Mucosa of descending colon (tissue), 3 donors: ENCODE results near the gene NDP. TPM values are rescaled to one million over a fixed set of nuclear protein-coding genes. Genes with fewer than 3 reads are reported as not detected.

Experiments
- ATAC-seq: fragments of 200-7000 bp; cut with Tn5 transposase; one replicate; pipeline ENCODE4 v1.9.1; 2020; ENCODE audit warnings: mild to moderate bottlenecking, moderate library complexity
- DNase-seq, 3 donors: peaks; one replicate each; pipeline ENCODE4 v3.0.0-alpha.2; 2020
- H3K36me3 ChIP-seq: fragments of 200-600 bp; one replicate; pipeline ENCODE4 v1.8.0; 2021; ENCODE audit warnings: low read depth, mild to moderate bottlenecking
- H3K4me1 ChIP-seq: fragments of 200-600 bp; one replicate; pipeline ENCODE4 v1.8.0; 2021; ENCODE audit warnings: low read depth, mild to moderate bottlenecking
- H3K4me3 ChIP-seq: fragments of 200-600 bp; one replicate; pipeline ENCODE4 v1.8.0; 2021; ENCODE audit warnings: mild to moderate bottlenecking
- H3K9me3 ChIP-seq: fragments of 200-600 bp; one replicate; pipeline ENCODE4 v1.8.0; 2021; ENCODE audit warnings: mild to moderate bottlenecking
- CTCF ChIP-seq: fragments of 200-600 bp; IDR thresholded peaks from one replicate; pipeline ENCODE4 v1.8.0; 2022; ENCODE audit warnings: antibody characterized with exemption, mild to moderate bottlenecking
- intact Hi-C, 2 donors: fragments of 100-400 bp; cut with DNase I in 1 of 2; cut with micrococcal nuclease in 1 of 2; formaldehyde crosslinking; loops; one replicate each; pipeline versions ENCODE4 v1.11.0 to v1.11.1; 2022; cut with DNase I, micrococcal nuclease
- long read RNA-seq, 2 donors: library from polyadenylated mRNA; unstranded; transcript quantifications; one replicate each; pipeline ENCODE4 v2.0.0, GENCODE V29; 2019 to 2021
- total RNA-seq, 3 donors: library from RNA; stranded (reverse); fragmentation: NEBNext Ultra II Directional in 2 of 3; extraction: Animal tissue kit (Norgen Biotek cat#: 25700) in 2 of 3; gene quantifications; one replicate each; pipeline versions ENCODE4 v1.2.1 to v1.2.4, GENCODE V29; 2021 to 2023
- donor health status: DM: no; HTN: no; CAD: no; lungs with moderate emphysema.
- donor health status: DM: no; HTN: no; CAD: no.
- donor health status: DM: no; HTN: yes; CAD: no.

Gene NDP, protein sequence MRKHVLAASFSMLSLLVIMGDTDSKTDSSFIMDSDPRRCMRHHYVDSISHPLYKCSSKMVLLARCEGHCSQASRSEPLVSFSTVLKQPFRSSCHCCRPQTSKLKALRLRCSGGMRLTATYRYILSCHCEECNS
- not detected for total RNA-seq
- long read RNA-seq, donor 1: 0 reads
- long read RNA-seq, donor 2: 0 reads

DNA sequence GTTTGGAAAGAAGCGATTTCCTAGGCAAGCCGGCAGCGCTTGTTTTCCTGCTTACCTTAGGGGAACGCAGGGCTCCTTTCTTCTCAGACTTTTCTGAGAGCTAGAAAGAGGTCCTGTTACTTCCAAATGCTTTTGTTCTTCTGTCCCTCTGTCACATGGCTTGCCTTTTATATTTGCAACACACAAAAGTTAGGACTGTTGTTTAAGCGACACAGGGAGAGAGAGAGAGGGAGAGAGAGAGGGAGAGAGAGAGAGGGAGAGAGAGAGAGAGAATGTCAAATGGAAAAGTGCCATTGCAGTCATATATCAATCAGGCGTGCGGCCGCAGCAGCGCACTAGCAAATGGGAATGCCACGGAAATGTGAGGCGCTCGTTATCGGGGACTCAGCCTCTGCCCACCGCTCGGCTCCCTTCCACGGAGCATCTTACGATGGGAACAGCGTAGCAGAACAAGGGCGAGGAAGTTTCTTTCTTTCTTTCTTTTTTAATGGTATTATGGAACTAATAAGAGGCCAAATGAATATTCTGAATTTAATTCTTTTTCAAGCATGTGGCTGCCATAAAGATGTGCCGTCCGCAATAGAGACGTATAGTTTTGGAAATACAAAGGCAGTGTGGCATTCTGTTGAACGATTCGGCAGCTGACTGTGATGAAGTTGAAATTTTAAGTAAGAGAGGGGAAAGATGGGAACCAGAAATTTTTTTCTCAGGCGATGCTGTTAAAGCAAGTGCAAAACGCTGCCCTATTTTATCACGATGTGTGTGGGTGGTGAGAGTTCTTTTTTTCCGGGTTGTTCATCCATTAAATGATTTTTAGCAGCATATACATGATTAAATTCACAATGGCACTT, at the start of gene NDP:
Gene NDP (minus strand): TSS at position 142 of the 851 bp plus-strand sequence. CDS start 14,745 bp downstream, outside the sequence.
- H3K4me3 ChIP-seq: no peak within 1 kb of the TSS
- no peaks in the 10 kb centered on the region for H3K9me3 ChIP-seq
- TF ChIP-seq CTCF: no peak
- no peaks in the 10 kb centered on the region for H3K36me3 ChIP-seq
- peaks cover 4% of the 10 kb centered on the region for H3K4me1 ChIP-seq
- no peak for ATAC-seq
- DNase-seq: no peak
- intact Hi-C loops: no loop called here

DNA sequence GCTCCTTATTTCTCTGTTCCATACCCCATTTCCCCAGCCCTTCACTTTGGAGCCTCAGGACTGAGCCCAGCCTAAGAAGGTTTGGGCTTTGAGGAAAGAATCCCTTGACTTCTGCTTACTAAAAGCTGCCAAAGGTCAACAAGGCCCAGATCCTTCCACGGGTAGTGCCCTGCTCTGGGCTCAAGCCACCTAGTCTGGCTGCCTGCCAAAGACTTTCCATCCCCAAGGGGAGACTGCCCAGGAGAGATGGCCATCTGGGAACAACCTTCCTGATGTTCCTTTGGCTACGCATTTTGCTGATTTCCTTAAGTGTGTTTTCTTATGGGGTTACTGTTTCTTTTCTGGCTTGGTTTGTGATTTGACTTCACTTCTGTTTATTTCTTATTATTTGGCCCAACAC, 49.8 kb upstream of the NDP start:
- Histone ChIP-seq H3K4me1 (no peaks in the 10 kb centered on the region), H3K4me3 (no peak overlapping the region), H3K9me3 (no peaks in the 10 kb centered on the region), H3K36me3 (no peaks in the 10 kb centered on the region)
- DNase-seq: no peak
- TF ChIP-seq CTCF: no peak
- ATAC-seq: no peak
- intact Hi-C loops: no loop called here

DNA sequence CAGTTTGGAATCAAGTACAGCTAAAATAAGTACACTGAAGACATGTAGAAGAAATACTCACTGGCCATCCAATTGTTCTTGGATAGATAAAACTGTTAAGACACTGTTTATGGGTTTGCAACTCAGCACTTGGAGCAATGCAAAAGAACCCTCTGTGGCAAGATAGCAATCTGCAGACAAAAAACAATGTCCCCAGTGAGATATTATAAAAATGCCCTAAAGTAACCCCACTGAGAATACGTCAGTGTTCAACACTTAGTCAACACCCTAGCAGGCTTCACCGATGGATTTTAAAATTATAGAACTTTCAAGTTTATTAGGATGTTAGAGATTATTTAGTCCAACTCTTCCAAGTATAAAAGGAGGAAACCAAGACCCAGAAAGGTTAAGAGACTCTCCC, 47.5 kb upstream of the NDP start:
- intact Hi-C loops: no loop called here
- TF ChIP-seq CTCF: no peak
- Histone ChIP-seq H3K9me3 (no peaks in the 10 kb centered on the region), H3K36me3 (no peaks in the 10 kb centered on the region), H3K4me1 (no peaks in the 10 kb centered on the region), H3K4me3 (no peak overlapping the region)
- no peak for DNase-seq
- no peak for ATAC-seq

DNA sequence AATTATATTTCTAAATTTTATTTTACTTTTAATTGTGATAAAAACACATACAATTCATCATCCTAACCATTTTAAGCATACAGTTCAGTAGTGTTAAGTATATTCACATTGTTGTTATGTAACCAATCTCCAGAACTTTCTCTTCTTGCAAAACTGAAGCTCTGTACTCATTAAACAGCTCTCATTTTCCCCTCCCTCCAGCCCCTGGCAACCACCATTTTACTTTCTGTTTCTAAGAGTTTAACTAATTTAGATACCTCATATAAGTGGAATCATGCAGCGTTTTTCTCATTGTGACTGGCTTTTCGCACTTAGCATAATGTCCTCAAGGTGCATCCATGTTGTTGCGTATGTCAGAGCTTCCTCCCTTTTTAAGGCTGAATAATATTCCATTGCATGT, 46.7 kb upstream of the NDP start:
- no peak for TF ChIP-seq CTCF
- H3K9me3 ChIP-seq: no peaks in the 10 kb centered on the region
- H3K4me3 ChIP-seq: no peak overlapping the region
- intact Hi-C loops: no loop called here
- DNase-seq (no peak), ATAC-seq (no peak)
- no peaks in the 10 kb centered on the region for H3K4me1 ChIP-seq
- no peaks in the 10 kb centered on the region for H3K36me3 ChIP-seq

DNA sequence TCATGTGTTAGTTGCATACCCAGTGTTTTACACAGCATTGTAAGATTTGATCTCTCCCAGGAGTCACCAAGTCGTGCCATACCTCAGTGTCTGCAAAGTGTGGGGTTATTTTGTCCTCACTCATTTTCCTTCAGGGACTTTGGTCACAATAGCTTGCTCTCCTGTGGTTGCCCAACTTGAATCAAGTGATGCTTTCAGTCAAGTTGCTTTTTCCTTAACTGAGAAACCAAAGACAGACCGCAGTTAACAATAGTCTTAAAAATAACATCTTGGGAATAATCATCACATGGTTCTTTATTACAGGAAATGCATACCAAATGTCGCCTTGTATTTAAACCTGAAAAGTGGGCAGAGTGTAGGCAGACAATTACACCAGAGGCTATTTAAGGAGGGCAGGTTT, 44.5 kb upstream of the NDP start:
- intact Hi-C loops: no loop called here
- H3K9me3 ChIP-seq: no peaks in the 10 kb centered on the region
- H3K4me3 ChIP-seq: no peak overlapping the region
- no peaks in the 10 kb centered on the region for H3K36me3 ChIP-seq
- DNase-seq (no peak), ATAC-seq (no peak)
- TF ChIP-seq CTCF: no peak
- no peaks in the 10 kb centered on the region for H3K4me1 ChIP-seq
